ENCODE measurements around the gene BRK1.
A peak's percentile ranks its signal among the peaks of the same experiment; 100 is the strongest.
"Not testable (repeated sequence)": the region's sequence is repeated elsewhere in the genome, so short reads cannot be mapped to it uniquely, and the experiment has no call there.

BRK1 gene

GRCh38 chr3:10142707-10143560 lies 27.5 kb downstream of the BRK1 start:
- no peak for DNase-seq (ENCODE audit: extremely low read depth in 1 of 2, low read depth in 1 of 2)

DNA sequence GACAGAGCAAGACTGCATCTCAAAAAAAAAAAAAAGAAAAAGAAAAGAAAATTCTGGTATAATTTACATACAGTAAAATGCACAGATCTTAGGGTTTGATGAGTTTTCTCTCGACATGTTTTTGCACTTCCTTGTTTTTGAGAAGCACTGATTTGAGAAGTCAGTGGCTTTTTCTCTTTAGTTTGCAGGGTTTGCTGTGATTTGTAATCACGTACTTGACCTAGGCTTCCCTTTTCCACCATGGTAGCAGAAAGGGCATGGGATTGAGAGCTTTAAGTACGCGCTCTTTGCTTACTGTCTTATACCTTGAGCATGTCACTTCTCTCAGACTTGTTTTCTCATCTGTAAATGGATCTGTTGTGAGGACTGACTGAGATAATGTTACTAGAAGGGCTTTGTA lies 30.2 kb downstream of the BRK1 start:
- DNase-seq (ENCODE audit: extremely low read depth in 1 of 2, low read depth in 1 of 2): no peak

DNA sequence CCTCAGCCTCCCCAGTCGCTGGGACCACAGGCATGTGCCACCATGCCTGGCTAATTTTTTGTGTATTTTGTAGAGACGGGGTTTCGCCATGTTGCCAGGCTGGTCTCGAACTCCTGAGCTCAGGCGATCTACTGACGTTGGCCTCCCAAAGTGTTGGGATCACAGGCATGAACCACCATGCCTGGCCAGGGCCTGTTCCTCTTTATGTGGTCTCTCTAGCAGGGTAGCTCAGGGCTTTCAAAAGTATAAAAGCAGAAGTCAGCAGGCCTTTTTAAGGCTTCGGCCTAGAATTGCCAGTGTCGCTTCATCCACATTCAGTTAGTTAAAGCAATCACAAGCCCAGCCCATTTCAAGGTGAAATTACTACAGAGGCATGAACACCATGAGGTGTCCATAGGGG lies 33.8 kb downstream of the BRK1 start:
- no peak for DNase-seq (ENCODE audit: extremely low read depth in 1 of 2, low read depth in 1 of 2)

DNA sequence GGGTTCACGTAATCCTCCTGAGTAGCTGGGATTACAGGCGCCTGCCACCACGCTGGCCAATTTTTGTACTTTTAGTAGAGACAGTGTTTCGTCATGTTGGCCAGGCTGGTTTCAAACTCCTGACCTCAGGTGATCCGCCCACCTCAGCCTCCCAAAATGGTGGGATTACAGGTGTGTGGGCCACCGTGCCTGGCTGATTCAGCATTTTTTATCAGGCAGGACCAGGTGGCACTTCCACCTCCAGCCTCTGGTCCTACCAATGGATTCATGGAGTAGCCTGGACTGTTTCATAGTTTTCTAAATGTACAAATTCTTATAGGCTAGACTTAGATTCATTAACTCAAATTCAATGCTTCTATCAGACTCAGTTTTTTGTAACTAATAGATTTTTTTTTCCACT lies 35.5 kb downstream of the BRK1 start:
- DNase-seq (ENCODE audit: extremely low read depth in 1 of 2, low read depth in 1 of 2): no peak

GRCh38 chr3:10154335-10155122 lies 39.1 kb downstream of the BRK1 start:
- DNase-seq (ENCODE audit: extremely low read depth in 1 of 2, low read depth in 1 of 2): no peak

DNA sequence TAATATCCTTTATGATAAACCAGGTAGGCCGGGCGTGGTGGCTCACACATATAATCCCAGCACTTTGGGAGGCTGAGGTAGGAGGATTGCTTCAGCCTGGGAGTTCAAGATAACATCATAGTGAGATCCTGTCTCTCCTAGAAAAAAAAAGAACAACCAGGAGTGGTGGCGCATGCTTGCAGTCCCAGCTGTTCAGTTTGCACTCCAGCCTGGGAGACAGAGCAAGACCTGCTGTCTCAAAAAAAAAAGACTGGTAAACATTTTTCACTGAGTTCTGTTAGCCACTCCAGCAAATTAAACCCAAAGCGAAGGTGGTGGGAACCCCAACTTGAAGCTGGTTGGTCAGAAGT lies 39.6 kb downstream of the BRK1 start:
- no peak for DNase-seq (ENCODE audit: extremely low read depth in 1 of 2, low read depth in 1 of 2)

GRCh38 chr3:10155658-10156057 lies 40.2 kb downstream of the BRK1 start:
- DNase-seq (ENCODE audit: extremely low read depth in 1 of 2, low read depth in 1 of 2): no peak

- no peak for DNase-seq (ENCODE audit: extremely low read depth in 1 of 2, low read depth in 1 of 2)
Observed at GRCh38 chr3:10157031-10157430, 41.6 kb downstream of the BRK1 start.

- DNase-seq (ENCODE audit: extremely low read depth in 1 of 2, low read depth in 1 of 2): not testable (repeated sequence)
Observed at GRCh38 chr3:10158555-10158954, 43.1 kb downstream of the BRK1 start.

DNA sequence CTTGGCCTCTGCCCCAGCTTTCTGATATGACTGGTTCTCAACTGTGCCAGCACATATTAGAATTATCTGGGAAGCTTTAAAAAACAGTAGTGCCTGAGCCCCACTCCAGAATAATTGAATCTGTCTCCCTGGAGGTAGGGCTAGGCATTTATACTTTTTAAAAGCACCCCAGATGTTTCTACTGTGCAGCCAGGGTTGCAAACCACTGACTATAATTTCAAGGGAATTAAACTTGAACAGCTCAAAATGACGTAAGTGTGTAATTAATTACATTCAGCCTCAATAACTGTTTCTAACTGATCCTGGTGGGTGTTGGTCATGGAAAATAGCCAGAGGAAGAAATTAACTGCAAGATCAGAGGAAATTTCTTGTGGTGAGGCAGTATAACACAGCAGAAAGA lies 44.9 kb downstream of the BRK1 start:
- no peak for DNase-seq (ENCODE audit: extremely low read depth in 1 of 2, low read depth in 1 of 2)

DNA sequence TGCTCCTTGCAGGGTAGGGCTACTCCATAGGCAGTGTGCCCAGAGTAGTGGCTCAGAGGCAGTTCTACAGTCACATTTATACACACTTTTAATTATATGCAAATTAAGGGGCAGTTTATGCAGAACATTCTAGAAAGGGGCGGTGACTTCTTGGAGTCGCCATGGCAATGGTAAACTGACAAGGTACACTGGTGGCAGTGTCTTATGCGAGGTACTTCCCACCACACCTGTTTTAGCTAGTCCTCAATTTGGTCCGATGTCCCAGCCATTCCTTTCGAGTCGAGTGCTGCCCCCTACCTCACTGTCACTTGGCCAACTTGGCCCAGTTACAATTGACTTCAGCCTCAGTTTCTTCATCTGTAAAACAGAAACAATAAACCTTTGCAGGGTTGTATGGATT lies 45.5 kb downstream of the BRK1 start:
- no peak for DNase-seq (ENCODE audit: extremely low read depth in 1 of 2, low read depth in 1 of 2)

DNA sequence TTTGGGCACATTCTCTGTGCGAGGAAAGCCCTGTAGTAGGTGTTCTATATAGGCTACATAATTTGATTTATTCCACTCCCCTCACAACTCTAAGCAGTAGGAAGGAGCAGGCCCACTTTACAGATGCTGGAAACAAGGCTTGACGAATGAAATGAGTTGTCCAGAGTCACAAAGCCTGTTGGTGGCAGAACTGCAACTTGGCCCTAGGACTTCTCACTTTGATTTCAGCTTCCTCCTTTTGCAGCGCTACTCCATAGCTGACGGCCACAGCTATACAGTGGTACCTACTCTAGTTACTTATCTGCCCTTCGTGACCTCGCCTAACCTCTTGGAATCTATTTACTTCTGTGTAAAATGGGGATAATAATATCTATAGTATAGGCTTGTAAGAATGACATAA lies 46.7 kb downstream of the BRK1 start:
- DNase-seq (ENCODE audit: extremely low read depth in 1 of 2, low read depth in 1 of 2): no peak

GRCh38 chr3:10164201-10164545 lies 48.7 kb downstream of the BRK1 start:
- DNase-seq (ENCODE audit: extremely low read depth in 1 of 2, low read depth in 1 of 2): not testable (repeated sequence)

DNA sequence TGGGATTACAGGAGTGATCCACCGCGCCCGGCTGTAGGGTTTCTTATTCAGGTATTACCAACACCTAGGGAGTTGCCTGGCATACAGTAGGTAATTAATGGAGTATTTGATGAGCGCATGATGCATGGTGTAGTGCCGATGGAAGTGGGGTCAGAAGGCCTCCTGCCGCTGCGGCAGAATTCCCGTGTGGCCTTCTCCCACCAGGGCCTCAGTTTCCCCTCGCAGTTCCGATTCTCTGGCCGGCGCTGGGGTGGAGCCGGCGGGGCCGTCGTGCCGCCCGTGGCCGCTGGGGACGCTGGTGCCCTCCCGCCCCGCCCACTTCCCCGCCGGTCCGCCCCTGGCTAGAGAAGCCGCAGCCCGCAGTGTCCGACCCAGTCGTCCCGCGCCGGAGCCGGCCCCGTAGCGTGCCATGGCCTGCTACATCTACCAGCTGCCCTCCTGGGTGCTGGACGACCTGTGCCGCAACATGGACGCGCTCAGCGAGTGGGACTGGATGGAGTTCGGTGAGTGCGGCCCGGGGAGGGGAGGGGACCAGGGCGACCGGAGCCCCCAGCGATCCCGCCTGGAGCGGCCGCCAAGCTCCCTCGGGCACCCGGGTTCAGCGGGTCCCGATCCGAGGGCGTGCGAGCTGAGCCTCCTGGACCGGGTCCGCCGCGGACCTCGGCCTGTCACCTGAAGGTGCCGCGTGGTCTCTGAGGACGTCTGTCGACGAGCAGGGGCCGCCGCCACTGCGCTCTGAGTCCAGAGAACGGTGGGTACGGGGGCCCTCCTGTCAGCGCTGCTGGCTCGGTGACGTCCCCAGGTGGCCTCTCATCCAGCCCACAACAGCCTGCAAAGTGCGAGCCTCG lies 49.3 kb downstream of the BRK1 start, which contains the start of gene IRAK2:
IRAK2 (plus strand) TSS at position 374 of the 848 bp plus-strand sequence; CDS start at position 410, 36 bp downstream.
- peak in 1 of 2 donors; percentile 24 for DNase-seq (ENCODE audit: extremely low read depth in 1 of 2, low read depth in 1 of 2)

GRCh38 chr3:10166213-10166604 lies 50.7 kb downstream of the BRK1 start:
- DNase-seq (ENCODE audit: extremely low read depth in 1 of 2, low read depth in 1 of 2): no peak

DNA sequence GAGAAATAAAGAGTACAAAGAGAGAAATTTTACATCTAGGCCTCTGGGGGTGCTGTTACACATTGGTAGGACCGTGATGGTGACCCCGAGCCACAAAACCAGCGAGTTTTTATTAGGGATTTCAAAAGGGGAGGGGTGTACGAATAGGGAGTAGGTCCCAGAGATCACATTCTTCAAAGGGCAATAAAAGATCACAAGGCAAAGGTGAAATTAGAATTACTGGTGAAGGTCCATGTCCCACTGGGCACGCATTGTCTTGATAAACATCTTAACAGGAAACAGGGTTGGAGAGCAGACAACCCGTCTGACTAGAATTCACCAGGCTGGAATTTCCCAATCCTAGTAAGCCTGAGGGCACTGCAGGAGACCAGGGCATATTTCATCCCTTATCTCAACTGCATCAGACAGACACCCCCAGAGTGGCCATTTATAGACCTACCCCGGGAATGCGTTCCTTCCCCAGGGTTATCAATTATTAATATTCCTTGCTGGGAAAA lies 53.6 kb downstream of the BRK1 start:
- DNase-seq (ENCODE audit: extremely low read depth in 1 of 2, low read depth in 1 of 2): no peak

DNA sequence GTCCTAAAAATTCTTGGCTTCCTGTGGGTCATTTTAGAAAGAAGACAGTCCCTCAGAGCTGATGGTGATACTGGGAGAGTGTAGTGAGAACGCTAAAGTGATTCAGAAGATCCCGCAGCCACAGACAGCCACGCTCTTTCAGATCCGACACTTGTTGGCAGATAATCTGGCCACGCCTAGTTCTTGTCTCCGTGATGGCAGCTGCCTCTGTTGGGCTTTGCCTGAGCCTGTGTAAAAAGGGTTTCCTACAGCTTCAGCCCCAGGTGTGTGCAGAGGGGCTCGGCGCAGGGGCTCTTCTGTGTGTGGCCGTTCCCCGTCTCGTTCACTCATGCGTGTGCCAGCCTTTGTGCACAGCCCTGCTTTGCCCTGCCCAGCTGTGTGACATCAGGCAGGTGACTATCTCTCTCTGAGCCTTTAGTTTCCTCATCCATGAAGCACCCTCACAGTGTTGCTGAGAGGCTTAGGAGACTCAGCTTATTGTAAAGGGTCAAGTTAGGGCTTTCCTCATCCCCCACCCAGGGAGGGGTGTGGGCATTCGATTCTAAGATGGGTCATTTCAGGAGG lies 55.5 kb downstream of the BRK1 start:
- no peak for DNase-seq (ENCODE audit: extremely low read depth in 1 of 2, low read depth in 1 of 2)

GRCh38 chr3:10173095-10173925 lies 57.8 kb downstream of the BRK1 start:
- no peak for DNase-seq (ENCODE audit: extremely low read depth in 1 of 2, low read depth in 1 of 2)

GRCh38 chr3:10173926-10174435 lies 58.5 kb downstream of the BRK1 start:
- DNase-seq (ENCODE audit: extremely low read depth in 1 of 2, low read depth in 1 of 2): no peak

DNA sequence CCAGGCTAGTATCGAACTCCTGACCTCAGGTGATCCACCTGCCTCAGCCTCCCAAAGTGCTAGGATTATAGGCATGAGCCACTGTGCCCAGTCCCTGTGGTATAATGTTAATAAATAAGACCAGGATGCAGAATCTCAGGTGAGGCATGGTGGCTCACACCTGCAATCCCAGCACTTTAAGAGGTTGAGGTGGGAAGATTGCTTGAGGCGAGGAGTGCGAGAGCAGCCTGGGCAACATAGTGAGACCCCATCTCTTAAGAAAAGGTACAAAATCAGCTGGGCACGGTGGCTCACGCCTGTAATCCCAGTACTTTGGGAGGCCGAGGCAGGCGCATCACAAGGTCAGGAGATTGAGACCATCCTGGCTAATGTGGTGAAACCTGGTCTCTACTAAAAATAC lies 59.9 kb downstream of the BRK1 start:
- not testable (repeated sequence) for DNase-seq (ENCODE audit: extremely low read depth in 1 of 2, low read depth in 1 of 2)

All from stimulated activated CD8-positive, alpha-beta memory T cell treated with anti-CD3 and anti-CD28 coated beads, Interleukin-7, amount 100 ng/mL, for 48 hours (primary cell).